CMK (cell line): Measurements from ENCODE around the gene MICALL1.
"Not testable (repeated sequence)": the region's sequence is repeated elsewhere in the genome, so short reads cannot be mapped to it uniquely, and the experiment has no call there.

Source experiments
- DNase-seq: peaks from one replicate; pipeline ENCODE4 v3.0.0-alpha.2; 2010; ENCODE audit warnings: low read depth

Gene MICALL1

GRCh38 chr22:37959231-37959825, 53.2 kb downstream of the MICALL1 start:
- no peak for DNase-seq

GRCh38 chr22:37961062-37961461, 55.0 kb downstream of the MICALL1 start:
- no peak for DNase-seq

DNA sequence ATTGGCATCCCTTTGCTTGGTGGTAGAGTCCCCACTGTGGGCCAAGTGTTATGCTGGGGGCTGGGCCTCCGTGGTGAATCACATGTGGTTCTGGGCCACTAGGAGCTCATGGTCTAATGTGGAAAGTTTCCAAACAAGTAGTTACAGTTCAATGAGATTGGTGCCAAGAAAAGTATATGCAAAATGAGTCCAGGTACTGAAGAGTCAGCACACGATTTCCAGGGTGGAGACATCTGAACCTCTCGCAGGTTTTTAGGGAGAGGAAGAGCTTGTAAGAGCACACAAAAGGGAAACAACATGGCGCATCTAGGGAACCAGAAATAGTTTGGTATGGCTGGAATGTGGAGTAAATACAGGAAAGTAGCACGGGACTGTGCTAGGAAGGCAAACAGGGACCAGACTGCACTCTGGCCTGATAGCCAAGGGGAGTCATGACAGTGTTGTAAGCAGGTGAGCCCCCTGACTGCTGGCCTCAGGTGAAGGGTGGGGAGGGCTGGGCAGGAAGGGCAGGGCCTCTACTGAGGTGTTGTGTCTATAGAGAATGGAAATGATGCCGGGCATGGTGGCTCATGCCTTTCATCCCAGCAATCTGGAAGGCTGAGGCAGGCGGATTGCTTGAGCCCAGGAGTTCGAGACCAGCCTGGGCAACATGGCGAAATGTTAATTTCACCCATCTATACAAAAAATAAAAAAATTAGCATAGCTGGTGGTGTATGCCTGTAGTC, 60.0 kb downstream of the MICALL1 start:
- DNase-seq = no peak

GRCh38 chr22:37967147-37967546, 61.0 kb downstream of the MICALL1 start:
- no peak for DNase-seq

GRCh38 chr22:37967637-37968451, 61.7 kb downstream of the MICALL1 start:
- DNase-seq = no peak

DNA sequence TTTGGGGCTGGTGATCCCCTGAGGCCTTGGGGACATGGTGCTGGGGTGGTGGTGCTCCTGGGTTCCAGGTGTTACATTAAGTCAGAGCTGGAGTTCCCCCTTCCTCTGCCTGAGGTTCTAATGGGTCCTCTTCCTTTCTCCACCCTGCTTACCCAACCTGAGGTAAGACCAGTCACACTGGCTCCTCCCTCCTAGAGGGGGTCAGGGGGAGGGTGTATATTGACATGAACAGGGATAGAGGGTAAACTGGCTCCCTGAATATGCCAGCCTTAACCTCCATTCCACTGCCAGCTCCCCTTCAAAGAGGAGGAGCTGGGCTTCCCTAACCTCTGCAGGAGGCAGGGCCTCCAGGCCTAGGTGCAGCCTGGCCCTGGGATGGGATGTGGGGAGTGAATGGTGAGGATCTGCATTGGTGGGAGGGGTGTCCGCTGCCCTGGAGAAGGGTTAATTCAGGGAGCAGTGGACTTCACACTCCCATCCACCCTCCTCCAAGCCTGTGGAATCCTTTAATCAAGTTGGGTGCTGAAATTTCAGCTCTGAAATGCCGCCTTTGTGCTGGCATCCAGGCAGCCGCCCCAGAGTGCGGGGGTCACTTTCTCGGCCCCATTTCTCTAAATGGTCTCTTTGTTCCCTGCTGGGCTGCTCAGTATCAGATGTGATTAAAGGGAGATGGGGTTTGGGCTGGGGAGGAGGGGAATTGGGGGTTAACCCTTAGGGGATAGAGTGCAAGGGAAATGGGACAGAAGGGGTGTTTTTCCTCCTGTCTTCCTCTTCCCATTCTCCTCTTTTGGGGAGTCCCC, 62.6 kb downstream of the MICALL1 start:
- no peak for DNase-seq

DNA sequence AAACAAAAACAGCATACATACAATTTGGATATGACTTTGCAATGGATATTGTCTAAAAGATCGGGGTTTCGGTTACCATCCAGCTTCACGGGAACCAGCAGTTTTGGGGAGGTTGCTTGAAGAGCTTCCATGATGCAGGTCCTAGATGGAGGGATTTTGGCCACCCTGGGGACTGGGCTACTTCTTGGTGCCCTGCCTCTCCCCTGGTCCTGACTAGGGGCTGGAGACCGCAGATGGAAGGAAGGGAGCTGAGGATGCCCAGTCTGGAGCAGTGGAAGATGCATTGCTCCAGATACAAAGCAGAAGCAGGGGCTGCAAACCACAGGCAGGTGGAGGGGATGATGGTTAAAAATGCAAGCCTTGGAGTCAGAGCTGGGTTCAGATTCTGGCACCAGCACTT, 64.8 kb downstream of the MICALL1 start:
- DNase-seq = no peak

DNA sequence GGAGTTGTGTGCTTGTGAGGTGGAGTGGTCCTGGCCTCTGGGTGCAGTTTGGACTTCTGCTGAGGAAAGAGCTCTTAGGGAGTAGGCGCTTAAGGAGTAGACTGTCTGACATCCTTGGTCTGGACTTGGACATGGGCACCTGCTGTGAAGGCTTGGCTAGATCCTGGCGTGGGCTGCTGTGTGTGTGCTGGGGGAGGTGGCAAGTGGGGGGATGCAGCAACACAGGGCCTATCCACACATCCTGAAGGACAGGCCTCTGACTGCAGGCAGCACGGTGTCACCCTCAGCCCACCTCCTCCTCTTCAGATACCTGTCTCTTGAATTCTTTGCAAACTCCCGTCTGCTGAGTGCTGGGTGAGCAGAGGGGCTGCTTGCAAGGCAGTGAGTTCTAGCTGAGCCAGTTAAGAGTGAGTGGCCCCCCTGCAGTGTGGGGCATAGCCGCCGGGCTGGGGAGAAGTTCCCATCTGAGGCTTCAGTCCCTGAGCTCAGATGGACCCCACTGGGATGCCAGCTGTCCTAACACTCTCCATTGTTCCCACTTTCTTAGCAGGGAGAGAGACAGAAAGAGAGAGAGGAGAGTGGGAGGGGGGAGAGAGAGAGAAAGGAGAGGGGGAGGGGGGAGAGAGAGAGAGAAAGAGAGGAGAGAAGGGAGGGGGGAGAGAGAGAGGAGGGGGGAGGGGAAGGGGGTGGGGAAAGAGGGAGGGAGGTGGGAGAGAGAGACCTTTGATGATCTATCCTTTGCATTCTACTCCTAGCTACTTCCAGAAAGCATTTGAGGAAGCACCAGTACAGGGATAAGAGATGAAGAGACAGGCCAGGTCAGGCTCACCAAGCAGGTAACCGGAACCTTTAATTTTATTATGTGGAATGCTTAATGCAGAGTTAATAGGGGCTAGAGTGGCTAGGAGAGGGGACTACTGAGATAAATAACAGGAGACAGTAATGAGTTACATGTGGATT, 65.7 kb downstream of the MICALL1 start:
- no peak for DNase-seq

DNA sequence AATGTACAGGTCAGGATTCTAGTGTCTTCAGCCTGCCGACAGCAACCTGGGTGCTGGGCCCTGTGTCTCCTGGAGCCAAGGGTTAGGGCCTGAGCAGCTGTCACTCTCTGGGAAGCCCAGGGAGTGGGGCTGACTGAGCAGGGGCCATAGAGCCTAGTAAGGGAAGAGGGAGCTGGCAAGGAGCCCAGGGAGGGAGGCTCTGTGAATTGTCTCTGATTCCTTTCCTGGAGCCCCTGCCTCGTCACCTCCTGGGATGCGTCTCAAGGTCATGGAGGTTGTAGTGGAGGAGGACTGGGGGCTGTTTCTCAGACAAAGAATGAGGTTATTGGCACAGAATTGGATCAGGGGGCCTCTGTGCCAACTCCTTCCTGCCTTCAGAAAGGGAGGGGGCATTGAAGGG, 66.4 kb downstream of the MICALL1 start:
- no peak for DNase-seq

- DNase-seq = no peak
Measured at GRCh38 chr22:37973271-37974170, 67.4 kb downstream of the MICALL1 start.

DNA sequence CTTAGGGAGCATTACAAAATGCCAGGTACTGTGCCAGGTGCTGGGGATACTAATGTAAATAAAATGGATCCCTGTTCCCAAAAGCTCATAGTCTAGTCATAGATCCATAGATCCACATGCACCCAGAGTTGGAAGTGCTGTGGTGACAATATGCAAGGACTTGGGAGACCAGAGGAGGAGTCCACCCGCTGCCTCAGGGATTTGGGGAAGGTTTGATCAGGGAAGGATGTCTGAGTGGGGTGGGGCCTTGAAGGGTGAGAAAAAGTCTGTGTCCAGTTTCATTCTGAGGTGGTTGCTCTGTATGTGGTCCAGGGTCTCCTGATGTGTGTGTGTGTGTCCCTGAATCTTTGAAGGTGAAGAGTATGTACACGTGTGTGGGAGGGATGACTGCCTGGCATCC, 69.1 kb downstream of the MICALL1 start:
- no peak for DNase-seq

DNA sequence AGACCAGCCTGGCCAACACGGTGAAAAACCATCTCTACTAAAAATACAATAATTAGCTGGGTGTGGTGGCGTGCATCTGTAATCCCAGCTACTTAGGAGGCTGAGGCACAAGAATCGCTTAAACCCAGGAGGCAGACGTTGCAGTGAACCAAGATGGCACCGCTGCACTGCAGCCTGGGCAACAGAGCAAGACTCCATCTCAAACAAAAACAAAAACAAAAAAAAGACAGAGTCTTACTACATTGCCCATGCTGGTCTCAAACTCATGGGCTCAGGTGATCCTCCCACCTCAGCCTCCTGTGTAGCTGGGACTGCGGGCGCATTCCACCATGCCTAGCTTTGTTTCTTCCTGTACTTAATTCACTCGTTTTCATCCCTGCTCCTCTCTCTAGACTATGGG, 69.9 kb downstream of the MICALL1 start:
- DNase-seq = not testable (repeated sequence)

GRCh38 chr22:37976547-37976946, 70.5 kb downstream of the MICALL1 start:
- no peak for DNase-seq

GRCh38 chr22:37979782-37980181, 73.7 kb downstream of the MICALL1 start:
- DNase-seq = no peak

DNA sequence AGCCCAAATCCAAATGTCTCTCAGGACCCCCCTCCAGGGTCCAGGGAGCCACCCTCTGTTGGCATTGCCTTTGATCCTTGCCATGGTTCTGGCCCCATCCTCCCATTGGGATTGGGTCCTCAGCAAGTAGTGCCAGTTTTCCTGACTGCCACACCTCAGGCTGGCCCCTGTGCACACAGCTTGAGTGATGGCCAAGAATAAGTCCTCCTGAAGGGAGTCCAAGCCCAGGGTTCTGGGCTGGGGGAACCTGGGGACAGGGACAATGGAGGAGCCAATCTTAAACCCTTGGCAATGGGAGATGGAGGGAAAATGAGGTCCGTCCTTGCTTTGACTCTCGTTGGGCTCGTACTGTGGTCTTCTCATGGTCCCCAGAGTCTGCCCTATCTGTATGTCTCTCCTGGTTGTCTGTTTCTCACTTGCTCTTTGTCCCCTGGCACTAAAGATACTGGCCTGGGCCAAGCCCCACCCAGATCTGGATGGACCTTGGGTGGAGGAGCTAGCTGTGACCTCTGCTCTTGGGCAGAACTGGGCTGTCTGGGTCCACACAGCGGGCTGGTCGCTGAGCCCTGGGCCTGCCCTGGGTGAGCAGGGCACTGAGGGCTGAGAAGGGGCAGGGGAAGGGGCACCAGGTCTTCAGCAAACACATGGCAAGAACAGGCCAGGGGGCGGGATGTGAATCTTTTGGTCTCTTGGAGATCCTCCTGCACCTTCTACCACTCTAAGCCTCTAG, 75.3 kb downstream of the MICALL1 start:
- no peak for DNase-seq

- DNase-seq = no peak
Measured at GRCh38 chr22:37982151-37982785, 76.2 kb downstream of the MICALL1 start.

DNA sequence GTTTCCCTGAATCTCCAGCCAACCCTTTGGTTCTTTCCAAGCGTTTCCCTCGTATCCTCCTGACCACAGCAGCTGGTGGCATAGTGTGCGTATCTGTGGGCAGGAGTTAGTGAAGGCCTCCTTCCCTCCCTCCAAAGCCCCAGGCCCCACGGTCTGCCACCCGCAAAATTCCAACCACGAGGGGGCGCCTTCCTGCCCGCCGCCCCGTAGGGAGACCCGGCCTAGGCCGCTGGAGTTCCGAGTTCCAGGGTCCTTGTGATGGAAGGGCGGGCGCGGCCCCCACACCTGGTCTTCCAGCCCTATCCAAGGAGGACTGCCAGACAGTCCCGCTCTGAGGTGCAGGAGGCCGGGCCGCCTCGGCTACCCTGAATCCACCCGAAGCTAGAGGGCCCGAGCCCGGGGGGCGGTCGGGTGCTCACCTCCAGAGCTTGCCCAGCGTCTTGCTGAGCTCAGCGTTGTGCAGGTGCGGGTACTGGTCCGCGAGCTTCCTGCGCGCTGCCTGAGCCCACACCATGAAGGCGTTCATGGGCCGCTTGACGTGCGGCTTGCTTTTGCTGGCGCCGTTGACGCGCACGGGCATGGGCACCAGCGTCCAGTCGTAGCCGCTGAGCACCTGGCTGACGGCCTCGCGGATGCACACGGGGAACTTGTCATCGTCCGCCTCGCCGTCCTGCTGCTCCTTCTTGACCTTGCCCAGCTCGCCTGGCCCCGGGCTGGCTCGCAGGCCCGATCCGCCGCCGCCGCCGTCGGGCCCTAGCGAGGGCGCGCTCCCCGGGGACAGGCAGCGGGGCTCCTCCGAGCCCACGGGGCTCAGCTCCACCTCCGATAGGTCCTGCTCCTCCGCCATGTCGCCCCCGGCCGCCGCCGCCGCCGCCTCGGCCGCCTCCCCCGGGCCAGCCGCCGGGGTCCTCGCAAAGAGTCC, 77.1 kb downstream of the MICALL1 start:
- DNase-seq = no peak
